HCT116 (cell line): ENCODE results near the gene TFAP2D.

ENCODE experiments used
- CEBPB ChIP-seq: IDR thresholded peaks from 2 replicates; pipeline ENCODE4 v1.6.1; 2012; ENCODE audit warnings: low read depth
- EGR1 ChIP-seq: IDR thresholded peaks from 2 replicates; pipeline ENCODE4 v1.6.1; 2012; ENCODE audit warnings: low read depth
- EZH2 ChIP-seq: fragments of 200-600 bp; sonication (generic); IDR thresholded peaks from 2 replicates; pipeline ENCODE4 v1.6.1; 2017; ENCODE audit warnings: antibody characterized with exemption, mixed run types
- EZH2phosphoT487 ChIP-seq: fragments of 200-600 bp; IDR thresholded peaks from 2 replicates; pipeline ENCODE4 v1.6.1; 2018; ENCODE audit warnings: antibody characterized with exemption, borderline replicate concordance
- POLR2A ChIP-seq: IDR thresholded peaks from 2 replicates; pipeline ENCODE4 v1.7.0; 2011; ENCODE audit warnings: borderline replicate concordance; ENCODE audit not compliant: insufficient read depth, insufficient read length; ENCODE audit errors: extremely low read depth
- ZFX ChIP-seq: fragments of 450-650 bp; IDR thresholded peaks from 2 replicates; pipeline ENCODE4 v1.6.1; 2017
- TF ChIP-seq, protein P1 (sequence below), 3 experiments: fragments of 200-600 bp in 1 of 3; sonication (generic) in 1 of 3; IDR thresholded peaks in 2 of 3; conservative IDR thresholded peaks in 1 of 3; 2 replicates each; pipeline ENCODE4 v1.5.1; 2012 to 2017; ENCODE audit warnings: low read depth in 2 of 3, low read length in 2 of 3, antibody characterized with exemption in 1 of 3, borderline replicate concordance in 1 of 3, control low read depth in 1 of 3, mild to moderate bottlenecking in 1 of 3, mixed read lengths in 1 of 3, mixed run types in 1 of 3, moderate library complexity in 1 of 3; ENCODE audit not compliant: insufficient read depth in 1 of 3
- TF ChIP-seq, protein P2 (sequence below): IDR thresholded peaks from 2 replicates; pipeline ENCODE4 v1.6.1; 2012; ENCODE audit warnings: low read depth

DNA sequence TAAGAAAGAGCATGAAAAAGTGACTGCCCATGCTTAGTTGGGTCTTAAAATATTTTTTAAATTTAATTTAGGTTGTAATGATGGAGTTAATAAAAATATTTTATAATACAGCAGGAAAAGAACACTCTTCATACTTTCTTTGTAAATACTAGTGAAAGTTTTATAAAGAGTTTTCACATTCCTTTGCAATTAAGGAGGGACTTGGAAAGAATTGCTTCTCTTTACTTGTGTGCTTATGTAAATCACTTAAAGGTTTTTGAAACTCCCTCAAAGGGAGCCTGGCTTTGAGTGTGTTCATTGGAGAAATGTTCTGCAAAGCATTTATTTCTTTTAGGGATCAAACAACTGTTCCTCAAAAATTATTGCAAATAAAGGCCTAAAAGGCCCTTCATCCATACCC lies 93.7 kb downstream of the TFAP2D start:
- TF ChIP-seq EGR1 (no peak), EZH2 (no peak), EZH2phosphoT487 (no peak), POLR2A (no peak), CEBPB (no peak), ZFX (no peak)
- TF ChIP-seq, protein P1, sequence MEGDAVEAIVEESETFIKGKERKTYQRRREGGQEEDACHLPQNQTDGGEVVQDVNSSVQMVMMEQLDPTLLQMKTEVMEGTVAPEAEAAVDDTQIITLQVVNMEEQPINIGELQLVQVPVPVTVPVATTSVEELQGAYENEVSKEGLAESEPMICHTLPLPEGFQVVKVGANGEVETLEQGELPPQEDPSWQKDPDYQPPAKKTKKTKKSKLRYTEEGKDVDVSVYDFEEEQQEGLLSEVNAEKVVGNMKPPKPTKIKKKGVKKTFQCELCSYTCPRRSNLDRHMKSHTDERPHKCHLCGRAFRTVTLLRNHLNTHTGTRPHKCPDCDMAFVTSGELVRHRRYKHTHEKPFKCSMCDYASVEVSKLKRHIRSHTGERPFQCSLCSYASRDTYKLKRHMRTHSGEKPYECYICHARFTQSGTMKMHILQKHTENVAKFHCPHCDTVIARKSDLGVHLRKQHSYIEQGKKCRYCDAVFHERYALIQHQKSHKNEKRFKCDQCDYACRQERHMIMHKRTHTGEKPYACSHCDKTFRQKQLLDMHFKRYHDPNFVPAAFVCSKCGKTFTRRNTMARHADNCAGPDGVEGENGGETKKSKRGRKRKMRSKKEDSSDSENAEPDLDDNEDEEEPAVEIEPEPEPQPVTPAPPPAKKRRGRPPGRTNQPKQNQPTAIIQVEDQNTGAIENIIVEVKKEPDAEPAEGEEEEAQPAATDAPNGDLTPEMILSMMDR (IDR thresholded peaks at IDR 0.05 in 2 of 3, conservative IDR thresholded peaks at IDR 0.05 in 1 of 3; ENCODE audit: borderline replicate concordance in 1 of 3, insufficient read depth in 1 of 3, low read depth in 2 of 3, low read length in 2 of 3), result no peak
- TF ChIP-seq, protein P2, sequence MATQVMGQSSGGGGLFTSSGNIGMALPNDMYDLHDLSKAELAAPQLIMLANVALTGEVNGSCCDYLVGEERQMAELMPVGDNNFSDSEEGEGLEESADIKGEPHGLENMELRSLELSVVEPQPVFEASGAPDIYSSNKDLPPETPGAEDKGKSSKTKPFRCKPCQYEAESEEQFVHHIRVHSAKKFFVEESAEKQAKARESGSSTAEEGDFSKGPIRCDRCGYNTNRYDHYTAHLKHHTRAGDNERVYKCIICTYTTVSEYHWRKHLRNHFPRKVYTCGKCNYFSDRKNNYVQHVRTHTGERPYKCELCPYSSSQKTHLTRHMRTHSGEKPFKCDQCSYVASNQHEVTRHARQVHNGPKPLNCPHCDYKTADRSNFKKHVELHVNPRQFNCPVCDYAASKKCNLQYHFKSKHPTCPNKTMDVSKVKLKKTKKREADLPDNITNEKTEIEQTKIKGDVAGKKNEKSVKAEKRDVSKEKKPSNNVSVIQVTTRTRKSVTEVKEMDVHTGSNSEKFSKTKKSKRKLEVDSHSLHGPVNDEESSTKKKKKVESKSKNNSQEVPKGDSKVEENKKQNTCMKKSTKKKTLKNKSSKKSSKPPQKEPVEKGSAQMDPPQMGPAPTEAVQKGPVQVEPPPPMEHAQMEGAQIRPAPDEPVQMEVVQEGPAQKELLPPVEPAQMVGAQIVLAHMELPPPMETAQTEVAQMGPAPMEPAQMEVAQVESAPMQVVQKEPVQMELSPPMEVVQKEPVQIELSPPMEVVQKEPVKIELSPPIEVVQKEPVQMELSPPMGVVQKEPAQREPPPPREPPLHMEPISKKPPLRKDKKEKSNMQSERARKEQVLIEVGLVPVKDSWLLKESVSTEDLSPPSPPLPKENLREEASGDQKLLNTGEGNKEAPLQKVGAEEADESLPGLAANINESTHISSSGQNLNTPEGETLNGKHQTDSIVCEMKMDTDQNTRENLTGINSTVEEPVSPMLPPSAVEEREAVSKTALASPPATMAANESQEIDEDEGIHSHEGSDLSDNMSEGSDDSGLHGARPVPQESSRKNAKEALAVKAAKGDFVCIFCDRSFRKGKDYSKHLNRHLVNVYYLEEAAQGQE, result no peak
